ENCODE results near the gene RBPMS2. TPM values are rescaled to one million over a fixed set of nuclear protein-coding genes. Genes with fewer than 3 reads are reported as not detected.
A peak's percentile ranks its signal among the peaks of the same experiment; 100 is the strongest.

RBPMS2 gene
- polyA plus RNA-seq, 1 donor from 2014 or later = not detected

- no peak overlapping the region for H2AFZ ChIP-seq (ENCODE audit: low read depth, low read length)
- H3K4me3 ChIP-seq (ENCODE audit: low read length) = peak overlapping the region; percentile 40
- H3K9me2 ChIP-seq (ENCODE audit: insufficient read depth, low read length) = no peaks in the 10 kb centered on the region
- no peaks in the 10 kb centered on the region for H3K27me3 ChIP-seq (ENCODE audit: insufficient read depth, low read depth, low read length)
- H3K36me3 ChIP-seq (ENCODE audit: insufficient read depth, low read length) = no peaks in the 10 kb centered on the region
- TF ChIP-seq REST (IDR thresholded peaks at IDR 0.05; ENCODE audit: borderline replicate concordance) = peak; percentile 4
- TF ChIP-seq EP300 (conservative IDR thresholded peaks at IDR 0.05; ENCODE audit: poor library complexity, severe bottlenecking) = no peak
- H3F3A ChIP-seq (ENCODE audit: insufficient read depth, low read length, poor library complexity, severe bottlenecking) = peaks cover 3% of the 10 kb centered on the region
- H3K9ac ChIP-seq (ENCODE audit: low read length) = no peak overlapping the region
- H3K79me2 ChIP-seq (replicated peaks; ENCODE audit: insufficient read depth, low read length) = peaks cover 68% of the 10 kb centered on the region
- H3K9me3 ChIP-seq (ENCODE audit: low read length) = no peaks in the 10 kb centered on the region
- peaks cover 7% of the 10 kb centered on the region for H4K20me1 ChIP-seq (ENCODE audit: insufficient read depth)
- peak overlapping the region; percentile 60 for H3K4me2 ChIP-seq (ENCODE audit: low read length)
- H3K27ac ChIP-seq (ENCODE audit: low read length) = peak overlapping the region; percentile 56
Observed at GRCh38 chr15:64695561-64695992, 79.8 kb downstream of the RBPMS2 start.

GRCh38 chr15:64694816-64695215 lies 80.6 kb downstream of the RBPMS2 start:
- no peaks in the 10 kb centered on the region for H3K9me3 ChIP-seq (ENCODE audit: low read length)
- peaks cover 4% of the 10 kb centered on the region for H4K20me1 ChIP-seq (ENCODE audit: insufficient read depth)
- H2AFZ ChIP-seq (ENCODE audit: low read depth, low read length) = no peak overlapping the region
- no peaks in the 10 kb centered on the region for H3F3A ChIP-seq (ENCODE audit: insufficient read depth, low read length, poor library complexity, severe bottlenecking)
- TF ChIP-seq EP300 (conservative IDR thresholded peaks at IDR 0.05; ENCODE audit: poor library complexity, severe bottlenecking) (no peak), REST (IDR thresholded peaks at IDR 0.05; ENCODE audit: borderline replicate concordance) (no peak), SMC3 (conservative IDR thresholded peaks at IDR 0.05; ENCODE audit: poor library complexity) (no peak), TAF1 (IDR thresholded peaks at IDR 0.05; ENCODE audit: low read depth) (no peak), MXI1 (conservative IDR thresholded peaks at IDR 0.05; ENCODE audit: poor library complexity, severe bottlenecking) (no peak), EZH2 (IDR thresholded peaks at IDR 0.05; ENCODE audit: borderline replicate concordance, insufficient read depth, low read length, poor library complexity, severe bottlenecking) (no peak), RAD21 (conservative IDR thresholded peaks at IDR 0.05) (no peak), POLR2AphosphoS5 (IDR thresholded peaks at IDR 0.05) (no peak), CTCF (IDR thresholded peaks at IDR 0.05; ENCODE audit: poor library complexity, severe bottlenecking) (no peak)
- peaks cover 60% of the 10 kb centered on the region for H3K79me2 ChIP-seq (replicated peaks; ENCODE audit: insufficient read depth, low read length)
- no peaks in the 10 kb centered on the region for H3K9me2 ChIP-seq (ENCODE audit: insufficient read depth, low read length)
- no peaks in the 10 kb centered on the region for H3K27me3 ChIP-seq (ENCODE audit: insufficient read depth, low read depth, low read length)
- no peak overlapping the region for H3K9ac ChIP-seq (ENCODE audit: low read length)
- H3K27ac ChIP-seq (ENCODE audit: low read length) = peak overlapping the region; percentile 56
- peaks cover 5% of the 10 kb centered on the region for H3K36me3 ChIP-seq (ENCODE audit: insufficient read depth, low read length)
- H3K4me2 ChIP-seq (ENCODE audit: low read length) = no peak overlapping the region
- H3K4me3 ChIP-seq (ENCODE audit: low read length) = peak overlapping the region; percentile 40
